GM23248 (cell line): ENCODE measurements around the gene NUCB1.

Experiments used
- EZH2 ChIP-seq: fragments of 200-600 bp; sonication (generic); IDR thresholded peaks from 2 replicates; pipeline ENCODE4 v1.6.1; 2018; ENCODE audit warnings: antibody characterized with exemption, mild to moderate bottlenecking; ENCODE audit not compliant: insufficient read depth, poor library complexity, severe bottlenecking
- EZH2phosphoT487 ChIP-seq: fragments of 200-600 bp; sonication (generic); IDR thresholded peaks from 2 replicates; pipeline ENCODE4 v1.6.1; 2018; ENCODE audit warnings: antibody characterized with exemption, moderate library complexity, mild to moderate bottlenecking, low read depth; ENCODE audit not compliant: insufficient read depth

DNA sequence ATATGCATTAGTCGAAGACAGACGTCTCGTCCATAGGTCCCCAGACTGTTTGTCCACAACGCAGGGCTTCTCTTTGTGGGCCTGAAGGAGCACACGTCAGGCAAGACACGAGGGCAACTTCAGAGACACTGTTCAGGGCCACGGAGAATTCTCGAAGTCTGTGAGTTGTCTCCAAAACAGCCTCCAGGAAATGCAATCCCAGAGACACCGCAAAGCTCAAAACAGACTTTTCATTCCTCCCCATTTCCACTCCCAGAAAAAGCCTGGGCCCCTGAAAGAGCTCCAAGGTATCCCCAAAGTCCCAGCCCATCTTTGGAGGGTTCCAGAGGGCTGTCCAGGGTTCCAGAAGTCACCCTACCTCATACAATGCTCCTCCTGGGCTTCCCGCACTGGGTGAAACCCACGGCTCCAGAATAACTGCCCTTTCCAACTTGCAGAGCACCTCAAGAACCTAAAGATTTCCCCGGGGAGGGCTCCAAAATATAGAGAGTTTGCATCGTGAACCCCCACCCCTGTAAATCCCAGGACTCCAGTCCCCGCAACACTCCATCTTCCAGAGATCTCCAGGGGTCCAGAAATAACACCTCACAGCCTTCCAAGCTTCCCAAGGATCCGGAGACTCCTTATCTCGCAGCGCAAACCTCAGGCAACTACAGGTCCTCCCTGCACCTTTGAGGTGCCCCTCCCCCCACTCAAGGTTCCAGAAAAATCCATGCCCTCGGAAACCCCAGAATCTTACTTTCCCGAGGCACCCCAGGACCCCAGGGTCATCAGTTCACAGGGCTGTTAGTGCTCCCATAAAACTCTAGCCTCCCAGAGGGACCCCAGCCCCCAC lies 64.3 kb downstream of the NUCB1 start:
- TF ChIP-seq EZH2 (no peak), EZH2phosphoT487 (no peak)
